PC-9 (cell line): Measurements from ENCODE around the gene CTDSP2. TPM values are rescaled to one million over a fixed set of nuclear protein-coding genes. Genes with fewer than 3 reads are reported as not detected.

Experiments
- BruUV-seq: library from RNA; stranded (reverse); fragments of 400-500 nt; replicated peaks from 2 replicates; lab custom pipeline; 2021; lab: Mats Ljungman, UMichigan
- CTCF ChIA-PET: fragments of 300-600 bp; sonication (Branson Sonifier 250); formaldehyde crosslinking; loops from one replicate; lab custom pipeline; 2022; ENCODE audit warnings: antibody characterized with exemption; lab: Charles Lee
- POLR2A ChIA-PET: fragments of 300-600 bp; sonication (Branson Sonifier 250); formaldehyde crosslinking; loops from one replicate; lab custom pipeline; 2022; ENCODE audit warnings: antibody characterized with exemption; ENCODE audit not compliant: unreplicated experiment; lab: Charles Lee
- DNase-seq, 2 experiments: peaks; one replicate each; pipeline versions ENCODE4 v3.0.0 to v3.0.0-alpha.2; 2015 to 2022; ENCODE audit warnings: mixed read lengths in 1 of 2
- H2AFZ ChIP-seq: fragments of 200-600 bp; sonication (generic); 2 replicates; pipeline ENCODE4 v1.8.1; 2017; ENCODE audit warnings: antibody characterized with exemption
- H3F3A ChIP-seq: fragments of 200-600 bp; sonication (generic); 2 replicates; pipeline ENCODE4 v1.8.1; 2017; ENCODE audit warnings: antibody characterized with exemption, mild to moderate bottlenecking, low read depth; ENCODE audit not compliant: insufficient read depth
- H3K27ac ChIP-seq: fragments of 200-600 bp; sonication (generic); 2 replicates; pipeline ENCODE4 v1.6.1; 2016; ENCODE audit warnings: mixed run types
- H3K27me3 ChIP-seq: fragments of 200-600 bp; sonication (generic); 2 replicates; pipeline ENCODE4 v1.6.1; 2016; ENCODE audit warnings: low read depth, mixed run types; ENCODE audit not compliant: insufficient read depth
- H3K36me3 ChIP-seq: fragments of 200-600 bp; sonication (generic); 2 replicates; pipeline ENCODE4 v1.6.1; 2016; ENCODE audit warnings: low read depth, mixed run types
- H3K4me1 ChIP-seq: fragments of 200-600 bp; sonication (generic); replicated peaks from 2 replicates; pipeline ENCODE4 v1.6.1; 2016; ENCODE audit warnings: mixed run types; ENCODE audit not compliant: insufficient read depth
- H3K4me2 ChIP-seq: fragments of 200-600 bp; sonication (generic); 2 replicates; pipeline ENCODE4 v1.6.1; 2017; ENCODE audit warnings: mixed run types
- H3K4me3 ChIP-seq: fragments of 200-600 bp; sonication (generic); 2 replicates; pipeline ENCODE4 v1.6.1; 2016; ENCODE audit warnings: mixed run types
- H3K79me2 ChIP-seq: fragments of 200-600 bp; sonication (generic); 2 replicates; pipeline ENCODE4 v1.6.1; 2017; ENCODE audit warnings: low read depth, mixed run types
- H3K9me2 ChIP-seq: fragments of 200-600 bp; sonication (generic); 2 replicates; pipeline ENCODE4 v1.8.1; 2017; ENCODE audit warnings: mild to moderate bottlenecking; ENCODE audit not compliant: insufficient read depth
- H3K9me3 ChIP-seq: fragments of 200-600 bp; sonication (generic); 2 replicates; pipeline ENCODE4 v1.8.1; 2016; ENCODE audit warnings: low read depth; ENCODE audit not compliant: insufficient read depth
- H4K20me1 ChIP-seq: fragments of 200-600 bp; sonication (generic); 2 replicates; pipeline ENCODE4 v1.8.1; 2017; ENCODE audit not compliant: insufficient read depth
- EZH2 ChIP-seq: fragments of 200-600 bp; sonication (generic); IDR thresholded peaks from 2 replicates; pipeline ENCODE4 v1.8.0; 2017; ENCODE audit warnings: antibody characterized with exemption, low read depth
- intact Hi-C: fragments of 100-400 bp; cut with micrococcal nuclease; formaldehyde crosslinking; loops from one replicate; pipeline ENCODE4 v1.10.0; 2022; ENCODE audit not compliant: unreplicated experiment
- total RNA-seq: library from RNA; stranded (reverse); gene quantifications from 2 replicates; pipeline ENCODE4 v1.2.3, GENCODE V29; 2021
- TF ChIP-seq, protein P1 (sequence below): fragments of 200-600 bp; sonication (generic); conservative IDR thresholded peaks from 2 replicates; pipeline ENCODE4 v1.6.1; 2017; ENCODE audit warnings: mixed run types, antibody characterized with exemption, mild to moderate bottlenecking, moderate library complexity

Gene CTDSP2
- total RNA-seq, 1 experiment from 2014 or later, result 102 TPM

DNA sequence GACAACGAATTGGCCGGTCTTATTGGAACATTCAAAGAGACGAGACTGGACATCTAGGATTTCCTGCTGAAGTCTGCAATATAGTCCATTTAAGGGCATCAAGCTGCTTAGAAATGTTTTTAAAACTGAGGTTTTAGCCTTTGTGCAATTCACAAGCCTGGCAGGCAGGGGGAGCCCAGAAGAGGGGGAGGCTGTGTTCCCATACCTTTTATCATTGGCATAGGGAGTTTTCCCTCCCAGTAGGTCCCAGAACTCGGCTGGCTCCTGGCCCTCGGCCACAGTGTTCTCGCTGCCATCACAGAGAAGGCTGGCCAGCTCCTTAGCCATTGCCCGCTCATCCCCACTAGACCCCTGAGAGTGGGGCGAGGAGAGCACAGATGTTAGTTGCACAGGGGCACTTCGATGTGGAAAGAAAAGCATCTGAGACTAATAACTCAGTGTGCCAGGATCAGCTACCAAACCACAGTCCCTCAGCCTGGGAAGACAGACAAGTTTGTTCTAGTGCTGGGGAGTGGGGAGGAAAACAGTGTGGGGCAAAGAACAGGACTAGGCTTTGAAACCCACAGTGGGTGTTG is 43.1 kb downstream of the CTDSP2 start:
- H3K27me3 ChIP-seq, result no peaks in the 10 kb centered on the region
- POLR2A ChIA-PET, result interaction anchor here (0.6 kb wide), 1 partner anchor 329 kb away, joined by 3 read pairs; no protein-coding TSS in a partner anchor
- H3K79me2 ChIP-seq, result no peaks in the 10 kb centered on the region
- no peaks in the 10 kb centered on the region for H3K4me1 ChIP-seq
- H2AFZ ChIP-seq, result no peak overlapping the region
- no peak overlapping the region for H3K4me3 ChIP-seq
- H3K9me3 ChIP-seq, result no peaks in the 10 kb centered on the region
- no TSS peak for BruUV-seq
- intact Hi-C loops, result loop anchor here (1.0 kb wide), 1 partner anchor 102 kb away; no protein-coding TSS in a partner anchor
- peak in 1 of 2 experiments; percentile 24 for DNase-seq
- H3K36me3 ChIP-seq, result no peaks in the 10 kb centered on the region
- no peaks in the 10 kb centered on the region for H3K9me2 ChIP-seq
- H4K20me1 ChIP-seq, result no peaks in the 10 kb centered on the region
- H3K4me2 ChIP-seq, result no peak overlapping the region
- H3F3A ChIP-seq, result no peaks in the 10 kb centered on the region
- CTCF ChIA-PET, result no interaction called here
- no peak for TF ChIP-seq EZH2
- TF ChIP-seq, protein P1, sequence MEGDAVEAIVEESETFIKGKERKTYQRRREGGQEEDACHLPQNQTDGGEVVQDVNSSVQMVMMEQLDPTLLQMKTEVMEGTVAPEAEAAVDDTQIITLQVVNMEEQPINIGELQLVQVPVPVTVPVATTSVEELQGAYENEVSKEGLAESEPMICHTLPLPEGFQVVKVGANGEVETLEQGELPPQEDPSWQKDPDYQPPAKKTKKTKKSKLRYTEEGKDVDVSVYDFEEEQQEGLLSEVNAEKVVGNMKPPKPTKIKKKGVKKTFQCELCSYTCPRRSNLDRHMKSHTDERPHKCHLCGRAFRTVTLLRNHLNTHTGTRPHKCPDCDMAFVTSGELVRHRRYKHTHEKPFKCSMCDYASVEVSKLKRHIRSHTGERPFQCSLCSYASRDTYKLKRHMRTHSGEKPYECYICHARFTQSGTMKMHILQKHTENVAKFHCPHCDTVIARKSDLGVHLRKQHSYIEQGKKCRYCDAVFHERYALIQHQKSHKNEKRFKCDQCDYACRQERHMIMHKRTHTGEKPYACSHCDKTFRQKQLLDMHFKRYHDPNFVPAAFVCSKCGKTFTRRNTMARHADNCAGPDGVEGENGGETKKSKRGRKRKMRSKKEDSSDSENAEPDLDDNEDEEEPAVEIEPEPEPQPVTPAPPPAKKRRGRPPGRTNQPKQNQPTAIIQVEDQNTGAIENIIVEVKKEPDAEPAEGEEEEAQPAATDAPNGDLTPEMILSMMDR, result peak; percentile 83
- H3K27ac ChIP-seq, result no peak overlapping the region

- intact Hi-C loops, result loop anchor here (1.0 kb wide), 1 partner anchor 103 kb away; no protein-coding TSS in a partner anchor
- no peak overlapping the region for H3K4me2 ChIP-seq
Observed at GRCh38 chr12:57802607-57803006, 43.9 kb downstream of the CTDSP2 start.

DNA sequence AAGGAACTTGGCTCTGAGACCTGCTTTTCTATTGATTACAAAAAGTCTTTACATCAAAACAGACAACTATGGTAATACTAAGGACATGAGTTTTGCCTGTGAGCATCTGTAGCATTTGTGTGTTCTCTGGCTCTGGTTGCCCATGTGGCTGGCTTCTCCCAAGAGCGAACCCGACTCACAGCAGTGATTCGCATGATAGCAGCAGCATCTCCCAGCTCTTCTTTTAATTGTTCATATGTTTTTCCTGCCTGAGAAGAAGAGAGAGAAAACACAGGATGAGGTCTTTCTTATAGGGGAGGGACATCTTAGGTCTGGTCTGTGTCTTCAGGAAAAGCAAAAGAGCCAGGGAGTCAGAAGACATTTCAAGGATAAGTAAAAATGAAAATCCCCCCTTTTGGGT is 45.6 kb downstream of the CTDSP2 start:
- Histone ChIP-seq H2AFZ (no peak overlapping the region), H3K4me1 (peaks cover under 1% of the 10 kb centered on the region; the same call in 1 of the 2 replicates), H3K4me2 (no peak overlapping the region), H3F3A (peaks cover under 1% of the 10 kb centered on the region; the same call in 1 of the 2 replicates), H3K27me3 (no peaks in the 10 kb centered on the region), H4K20me1 (0 out of 2 replicates have a peak, but pooled peaks cover 4% of the 10 kb centered on the region), H3K9me3 (no peaks in the 10 kb centered on the region), H3K36me3 (peaks cover 21% of the 10 kb centered on the region; the same call in 1 of the 2 replicates), H3K79me2 (no peaks in the 10 kb centered on the region; the same call in 1 of the 2 replicates), H3K27ac (no peak overlapping the region), H3K4me3 (no peak overlapping the region), H3K9me2 (no peaks in the 10 kb centered on the region)
- no TSS peak for BruUV-seq
- POLR2A ChIA-PET, result no interaction called here
- no peak for TF ChIP-seq EZH2
- TF ChIP-seq, protein P1, result no peak
- CTCF ChIA-PET, result interaction anchor here (0.6 kb wide), 1 partner anchor 96 kb away, joined by 6 read pairs; no protein-coding TSS in a partner anchor
- no peak for DNase-seq
- intact Hi-C loops, result no loop called here

More at GRCh38 chr12:57802607-57803006, 43.9 kb downstream of the CTDSP2 start:
- Histone ChIP-seq H3K27ac (no peak overlapping the region), H3K79me2 (no peaks in the 10 kb centered on the region), H3K9me2 (no peaks in the 10 kb centered on the region), H3K4me1 (no peaks in the 10 kb centered on the region), H3K9me3 (no peaks in the 10 kb centered on the region), H3K27me3 (no peaks in the 10 kb centered on the region), H2AFZ (no peak overlapping the region), H3K36me3 (peaks cover 5% of the 10 kb centered on the region; the same call in 1 of the 2 replicates), H3K4me3 (no peak overlapping the region), H3F3A (no peaks in the 10 kb centered on the region), H4K20me1 (no peaks in the 10 kb centered on the region)
- no peak for DNase-seq
- CTCF ChIA-PET, result no interaction called here
- no TSS peak for BruUV-seq
- POLR2A ChIA-PET, result no interaction called here
- TF ChIP-seq EZH2, result no peak
- TF ChIP-seq, protein P1, result no peak
